Thymus (tissue), 11 donors: ENCODE results near the gene HCN2. TPM values are rescaled to one million over a fixed set of nuclear protein-coding genes. Genes with fewer than 3 reads are reported as not detected.

Source experiments
- DNase-seq, 9 donors: peaks; one replicate each; pipeline ENCODE4 v3.0.0-alpha.2; 2013; ENCODE audit warnings: low spot score in 9 of 9, low read depth in 6 of 9, missing footprints in 1 of 9
- H3K27ac ChIP-seq, 2 donors: one replicate each; pipeline ENCODE4 v1.5.1; 2013; ENCODE audit warnings: control low read depth in 1 of 2, low read depth in 1 of 2, low read length in 1 of 2, mild to moderate bottlenecking in 1 of 2, moderate library complexity in 1 of 2
- H3K27me3 ChIP-seq, 2 donors: one replicate each; pipeline ENCODE4 v1.5.1; 2013; ENCODE audit warnings: low read length in 1 of 2; ENCODE audit not compliant: control insufficient read depth in 2 of 2, insufficient read depth in 1 of 2
- H3K36me3 ChIP-seq, 2 donors: one replicate each; pipeline ENCODE4 v1.5.1; 2013; ENCODE audit warnings: low read length in 1 of 2, mild to moderate bottlenecking in 1 of 2, moderate library complexity in 1 of 2; ENCODE audit not compliant: control insufficient read depth in 2 of 2, insufficient read depth in 2 of 2
- H3K4me1 ChIP-seq, 2 donors: one replicate each; pipeline ENCODE4 v1.5.1; 2013; ENCODE audit warnings: low read length in 2 of 2; ENCODE audit not compliant: control insufficient read depth in 2 of 2, insufficient read depth in 2 of 2
- H3K4me3 ChIP-seq, 2 donors: one replicate each; pipeline ENCODE4 v1.5.1; 2013; ENCODE audit warnings: low read length in 2 of 2, control low read depth in 1 of 2, mild to moderate bottlenecking in 1 of 2
- H3K9me3 ChIP-seq, 2 donors: one replicate each; pipeline ENCODE4 v1.5.1; 2013; ENCODE audit warnings: low read length in 1 of 2, mild to moderate bottlenecking in 1 of 2; ENCODE audit not compliant: control insufficient read depth in 2 of 2, insufficient read depth in 1 of 2
- WGBS: extraction: QIAGEN DNeasy Blood & Tissue Kit; methylation state at CpG from one replicate; pipeline ENCODE4 v1.1.7; 2013; 5-methylcytosine and 5-hydroxymethylcytosine counted together
- polyA plus RNA-seq: library from polyadenylated mRNA; stranded (reverse); fragments of 200-250 nt; gene quantifications from one replicate; pipeline ENCODE4 v1.2.3, GENCODE V29; 2013
- total RNA-seq: library from RNA; stranded (reverse); fragments of 120-200 nt; gene quantifications from one replicate; pipeline ENCODE4 v1.2.4, GENCODE V29; 2013
- donor health status: healthy.

HCN2 gene
- total and polyA plus RNA-seq, 2 donors: 0.05 to 0.46 TPM

GRCh38 chr19:652467-653389 is 63.0 kb downstream of the HCN2 start:
- no peaks in the 10 kb centered on the region for H3K9me3 ChIP-seq
- DNase-seq: no peak
- H3K36me3 ChIP-seq: peaks cover 62 to 84% of the 10 kb centered on the region in 2 donors
- no peak overlapping the region for H3K27ac ChIP-seq
- H3K4me3 ChIP-seq: no peak overlapping the region
- H3K27me3 ChIP-seq: no peaks in the 10 kb centered on the region
- H3K4me1 ChIP-seq: no peaks in the 10 kb centered on the region
- WGBS: 96% methylated on average over 54 of the region's 54 CpGs

- Histone ChIP-seq H3K4me1 (no peaks in the 10 kb centered on the region), H3K9me3 (no peaks in the 10 kb centered on the region), H3K36me3 (peaks cover 63 to 84% of the 10 kb centered on the region in 2 donors), H3K27ac (no peak overlapping the region), H3K4me3 (no peak overlapping the region), H3K27me3 (no peaks in the 10 kb centered on the region)
- no peak for DNase-seq
- 98% methylated on average over 17 of the region's 17 CpGs for WGBS
These were observed 63.7 kb downstream of the HCN2 start for GRCh38 chr19:653425-653824.

- Histone ChIP-seq H3K27me3 (no peaks in the 10 kb centered on the region), H3K4me1 (peaks cover 9 to 13% of the 10 kb centered on the region in 2 donors), H3K36me3 (peaks cover 54 to 71% of the 10 kb centered on the region in 2 donors), H3K4me3 (no peak overlapping the region), H3K27ac (no peak overlapping the region), H3K9me3 (no peaks in the 10 kb centered on the region)
- DNase-seq: no peak
- 96% methylated on average over 17 of the region's 17 CpGs for WGBS
These were observed 66.0 kb downstream of the HCN2 start for GRCh38 chr19:655691-656090.

GRCh38 chr19:656751-657559 is 67.3 kb downstream of the HCN2 start:
- H3K4me1 ChIP-seq: peaks cover 18 to 25% of the 10 kb centered on the region in 2 donors
- H3K27me3 ChIP-seq: no peaks in the 10 kb centered on the region
- WGBS: 96% methylated on average over 43 of the region's 43 CpGs
- H3K9me3 ChIP-seq: no peaks in the 10 kb centered on the region
- no peak overlapping the region for H3K4me3 ChIP-seq
- H3K36me3 ChIP-seq: peaks cover 44 to 58% of the 10 kb centered on the region in 2 donors
- DNase-seq: no peak
- no peak overlapping the region for H3K27ac ChIP-seq

DNA sequence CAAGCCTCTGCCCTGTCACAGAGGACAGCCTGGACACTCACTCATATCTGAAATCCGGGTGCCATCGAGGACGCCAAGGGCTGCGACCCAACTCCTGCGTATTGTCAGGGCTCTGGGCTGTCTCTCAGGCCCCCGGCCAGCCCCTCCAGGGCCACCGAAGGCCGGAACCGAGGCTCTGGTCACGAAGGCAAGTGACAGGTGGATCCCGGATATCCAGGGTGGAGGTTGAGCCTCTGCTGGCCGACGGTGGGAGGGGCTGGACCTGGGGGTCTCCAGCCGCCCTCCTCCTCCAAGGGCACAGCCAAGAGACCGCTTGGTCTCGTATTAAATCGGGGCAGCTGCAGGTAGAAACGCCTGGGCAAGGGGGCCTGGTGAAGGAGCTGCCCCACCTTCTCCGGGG is 67.9 kb downstream of the HCN2 start:
- WGBS: 96% methylated on average over 19 of the region's 19 CpGs

DNA sequence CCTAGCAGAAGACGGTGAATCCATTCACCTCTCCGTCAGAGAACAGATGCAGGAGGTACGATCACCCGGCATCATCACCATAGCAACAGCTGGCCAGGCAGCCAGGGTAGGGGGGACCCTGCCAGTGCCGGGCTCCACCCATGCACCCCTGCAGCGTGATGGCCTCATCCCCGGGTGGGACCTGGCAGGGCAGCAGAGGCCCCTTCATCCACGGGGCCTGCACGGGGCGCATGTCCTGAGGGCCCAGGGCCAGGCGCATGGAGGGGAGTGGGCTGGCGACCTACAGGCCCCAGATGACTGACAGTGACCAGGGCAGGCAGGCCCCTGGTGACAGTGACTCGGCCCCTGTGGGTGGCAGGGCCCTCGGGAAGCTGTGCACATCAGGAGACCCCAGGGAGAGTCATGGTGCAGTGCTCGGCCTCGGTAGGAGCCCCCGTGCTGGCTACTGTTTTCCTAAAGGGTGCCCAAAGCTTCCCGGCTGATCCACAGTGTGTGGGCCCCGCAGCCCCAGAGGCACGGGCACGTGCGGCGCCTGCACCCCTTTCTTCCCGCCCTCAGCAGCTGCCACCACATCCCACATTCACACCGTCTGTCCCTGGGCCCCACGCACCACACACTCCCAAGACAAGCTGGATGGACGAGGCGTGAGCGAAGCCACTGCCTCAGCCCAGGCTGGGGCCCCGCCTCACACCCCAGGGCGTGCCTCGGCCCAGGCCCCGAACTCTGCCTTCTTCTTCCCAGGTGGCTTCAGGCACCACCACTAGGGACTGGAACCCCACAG is 68.6 kb downstream of the HCN2 start:
- 95% methylated on average over 33 of the region's 33 CpGs for WGBS
- H3K4me1 ChIP-seq: peaks cover 18 to 27% of the 10 kb centered on the region in 2 donors
- H3K27ac ChIP-seq: no peak overlapping the region
- DNase-seq: no peak
- H3K4me3 ChIP-seq: no peak overlapping the region
- H3K9me3 ChIP-seq: no peaks in the 10 kb centered on the region
- H3K27me3 ChIP-seq: no peaks in the 10 kb centered on the region
- peaks cover 33 to 45% of the 10 kb centered on the region in 2 donors for H3K36me3 ChIP-seq

More for the DNA sequence above, 67.9 kb downstream of the HCN2 start:
- Histone ChIP-seq H3K36me3 (peaks cover 38 to 51% of the 10 kb centered on the region in 2 donors), H3K27ac (no peak overlapping the region), H3K9me3 (no peaks in the 10 kb centered on the region), H3K4me3 (no peak overlapping the region), H3K27me3 (no peaks in the 10 kb centered on the region), H3K4me1 (peaks cover 18 to 27% of the 10 kb centered on the region in 2 donors)
- no peak for DNase-seq

DNA sequence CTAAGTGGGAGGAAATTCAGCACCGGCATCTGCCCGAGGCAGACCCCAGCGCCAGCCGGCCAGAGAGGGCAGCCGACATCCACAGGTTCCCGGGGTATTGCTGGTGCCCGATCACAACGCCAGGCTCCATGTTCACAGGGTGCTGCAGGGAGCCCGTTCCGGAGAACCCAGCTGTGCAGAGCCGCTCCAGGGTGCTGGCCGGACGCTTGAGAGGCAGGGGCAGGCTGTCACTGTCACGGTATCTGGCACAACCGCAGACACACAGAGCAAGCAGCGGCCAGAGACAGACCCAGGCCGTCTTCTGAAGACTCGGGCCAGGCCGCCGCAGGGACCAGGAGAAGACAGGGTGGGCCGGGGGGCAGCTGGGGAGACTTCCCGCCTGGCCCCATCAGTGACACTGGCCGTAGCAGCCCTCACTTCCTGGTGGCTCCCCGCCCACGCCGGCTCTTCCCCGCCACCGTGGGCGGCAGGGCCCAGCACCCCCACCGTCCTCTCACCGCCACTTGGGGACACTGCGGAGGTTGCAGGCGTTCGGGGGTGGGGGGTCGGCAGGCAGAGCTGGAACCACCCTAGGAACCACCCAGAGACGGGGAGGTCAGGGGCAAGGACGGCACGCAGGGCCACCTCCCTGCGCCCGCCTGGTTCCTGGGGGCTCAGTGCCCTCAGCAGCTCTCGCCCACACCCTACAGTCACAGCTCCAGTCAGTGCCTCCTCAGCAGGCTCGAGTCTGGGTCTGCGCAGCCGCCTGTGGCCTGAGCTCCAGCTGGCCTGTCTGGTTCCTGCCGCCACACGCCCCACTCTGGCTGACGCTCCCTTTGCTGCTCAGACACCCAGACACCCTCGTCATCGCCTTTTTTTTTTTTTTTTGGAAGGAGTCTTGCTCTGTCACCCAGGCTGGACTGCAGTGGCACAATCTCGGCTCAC is 69.5 kb downstream of the HCN2 start:
- Histone ChIP-seq H3K27me3 (no peaks in the 10 kb centered on the region), H3K27ac (peak overlapping the region; percentile 42 to 82), H3K4me1 (peaks cover 23 to 34% of the 10 kb centered on the region in 2 donors), H3K36me3 (peaks cover 24 to 36% of the 10 kb centered on the region in 2 donors), H3K4me3 (no peak overlapping the region), H3K9me3 (peaks cover 0 to 6% of the 10 kb centered on the region in 2 donors)
- no peak for DNase-seq
- WGBS: 92% methylated on average over 50 of the region's 50 CpGs
